ENCODE data around the gene PRR29.

Gene PRR29

GRCh38 chr17:63991611-63992010 lies 6.5 kb upstream of the PRR29 start:
- DNase-seq (ENCODE audit: insufficient read length, low spot score), result no peak
- no peak for FAIRE-seq
- no peak for TF ChIP-seq CTCF (IDR thresholded peaks at IDR 0.05; ENCODE audit: insufficient read depth, missing control alignments)

- DNase-seq (ENCODE audit: insufficient read length, low spot score) (no peak), FAIRE-seq (no peak)
- TF ChIP-seq CTCF (IDR thresholded peaks at IDR 0.05; ENCODE audit: insufficient read depth, missing control alignments), result no peak
These were observed 4.7 kb upstream of the PRR29 start for GRCh38 chr17:63993368-63993985.

GRCh38 chr17:63995626-63996025 lies 2.5 kb upstream of the PRR29 start:
- DNase-seq (ENCODE audit: insufficient read length, low spot score) (no peak), FAIRE-seq (no peak)
- no peak for TF ChIP-seq CTCF (IDR thresholded peaks at IDR 0.05; ENCODE audit: insufficient read depth, missing control alignments)

- no peak for TF ChIP-seq CTCF (IDR thresholded peaks at IDR 0.05; ENCODE audit: insufficient read depth, missing control alignments)
- FAIRE-seq, result no peak
- DNase-seq (ENCODE audit: insufficient read length, low spot score), result no peak
These were observed 1.5 kb upstream of the PRR29 start for GRCh38 chr17:63996430-63997182.

GRCh38 chr17:63997341-63998048 lies 656 bp upstream of the PRR29 start:
- FAIRE-seq, result no peak

More at GRCh38 chr17:63997341-63998048, 656 bp upstream of the PRR29 start:
- no peak for TF ChIP-seq CTCF (IDR thresholded peaks at IDR 0.05; ENCODE audit: insufficient read depth, missing control alignments)
- DNase-seq (ENCODE audit: insufficient read length, low spot score), result no peak

Data from D721Med (cell line).